BLaER1 treated with 17β-estradiol and CSF1 and Interleukin-3, amounts not matched to agents 10 nM and 100 nM (cell line): ENCODE measurements around the gene PSMD11.

ENCODE experiments used
- H3K27ac ChIP-seq, 11 experiments: shearing (Covaris generic); formaldehyde crosslinking; 2 replicates each; pipeline ENCODE4 v1.8.1; 2022
- H3K27me3 ChIP-seq, 11 experiments: shearing (Covaris generic); formaldehyde crosslinking; 2 replicates each; pipeline ENCODE4 v1.8.1; 2022
- H3K36me3 ChIP-seq, 11 experiments: shearing (Covaris generic); formaldehyde crosslinking; 2 replicates each; pipeline ENCODE4 v1.8.1; 2022
- H3K4me1 ChIP-seq, 10 experiments: shearing (Covaris generic); formaldehyde crosslinking; 2 replicates each; pipeline ENCODE4 v1.8.1; 2022
- H3K4me2 ChIP-seq, 11 experiments: shearing (Covaris generic); formaldehyde crosslinking; 2 replicates each; pipeline ENCODE4 v1.8.1; 2022
- H3K4me3 ChIP-seq, 10 experiments: shearing (Covaris generic); formaldehyde crosslinking; 2 replicates each; pipeline ENCODE4 v1.8.1; 2022
- H3K9ac ChIP-seq, 11 experiments: shearing (Covaris generic); formaldehyde crosslinking; 2 replicates each; pipeline ENCODE4 v1.8.1; 2022
- H3K9me3 ChIP-seq, 11 experiments: shearing (Covaris generic); formaldehyde crosslinking; replicated peaks in 1 of 11; 2 replicates each; pipeline ENCODE4 v1.8.1; 2022
- H4K20me1 ChIP-seq, 11 experiments: shearing (Covaris generic); formaldehyde crosslinking; 2 replicates each; pipeline ENCODE4 v1.8.1; 2022
- Cebpa-rat ChIP-seq, 11 experiments: shearing (Covaris generic); IDR thresholded peaks; 2 replicates each; pipeline ENCODE4 v1.8.1; 2022

Gene PSMD11

GRCh38 chr17:32485261-32486110 lies 41.2 kb downstream of the PSMD11 start:
- Histone ChIP-seq H4K20me1 (peaks cover 0 to 74% (median 50%) of the 10 kb centered on the region in 11 experiments; a peak in 21 of 22 replicates), H3K4me1 (peaks cover 10 to 61% (median 45%) of the 10 kb centered on the region in 10 experiments), H3K9ac (peak overlapping the region in 8 of 11 experiments; percentile 83 to 91 (median 88); a peak in 15 of 22 replicates), H3K9me3 (no peaks in the 10 kb centered on the region), H3K27me3 (no peaks in the 10 kb centered on the region), H3K36me3 (peaks cover 22 to 57% (median 51%) of the 10 kb centered on the region in 11 experiments), H3K27ac (peak overlapping the region in 8 of 11 experiments; percentile 79 to 88 (median 83); a peak in 16 of 22 replicates), H3K4me2 (peak overlapping the region; percentile 90 to 99 (median 94)), H3K4me3 (peak overlapping the region in 2 of 10 experiments; percentile 82 to 85; a peak in 3 of 20 replicates)
- TF ChIP-seq Cebpa-rat (IDR thresholded peaks at IDR 0.05): no peak

- Histone ChIP-seq H3K36me3 (peaks cover 15 to 52% (median 47%) of the 10 kb centered on the region in 11 experiments), H3K4me2 (peak overlapping the region; percentile 90 to 99 (median 94)), H3K27me3 (no peaks in the 10 kb centered on the region), H4K20me1 (peaks cover 0 to 67% (median 49%) of the 10 kb centered on the region in 11 experiments; a peak in 21 of 22 replicates), H3K4me3 (peak overlapping the region; percentile 70 to 88 (median 80)), H3K4me1 (peaks cover 12 to 66% (median 51%) of the 10 kb centered on the region in 10 experiments), H3K27ac (peak overlapping the region in 10 of 11 experiments; percentile 40 to 88 (median 82); a peak in 19 of 22 replicates), H3K9me3 (no peaks in the 10 kb centered on the region), H3K9ac (peak overlapping the region; percentile 76 to 91 (median 84))
- no peak for TF ChIP-seq Cebpa-rat (IDR thresholded peaks at IDR 0.05)
These were observed 41.9 kb downstream of the PSMD11 start for GRCh38 chr17:32486111-32486700.

GRCh38 chr17:32486701-32487472 lies 42.6 kb downstream of the PSMD11 start, which contains the start of gene CDK5R1:
Gene CDK5R1, plus strand, starts transcription at chr17:32486993. Its CDS starts 628 bp downstream, at chr17:32487621.
- Histone ChIP-seq H3K4me1 (peaks cover 18 to 73% (median 57%) of the 10 kb centered on the region in 10 experiments), H3K27ac (peak within 1 kb of the TSS in 10 of 11 experiments; percentile 40 to 88 (median 82); a peak in 19 of 22 replicates), H3K36me3 (peaks cover 8 to 48% (median 40%) of the 10 kb centered on the region in 11 experiments; a peak in 20 of 22 replicates), H3K4me2 (peak within 1 kb of the TSS; percentile 90 to 99 (median 94)), H3K9me3 (no peaks in the 10 kb centered on the region), H3K9ac (peak within 1 kb of the TSS; percentile 76 to 91 (median 84)), H4K20me1 (peaks cover 0 to 66% (median 54%) of the 10 kb centered on the region in 11 experiments; a peak in 21 of 22 replicates), H3K4me3 (peak within 1 kb of the TSS; percentile 70 to 88 (median 80)), H3K27me3 (no peaks in the 10 kb centered on the region)
- no peak for TF ChIP-seq Cebpa-rat (IDR thresholded peaks at IDR 0.05)

GRCh38 chr17:32487473-32488176 lies 43.3 kb downstream of the PSMD11 start:
- no peak for TF ChIP-seq Cebpa-rat (IDR thresholded peaks at IDR 0.05)
- Histone ChIP-seq H4K20me1 (peaks cover 0 to 62% (median 48%) of the 10 kb centered on the region in 11 experiments; a peak in 21 of 22 replicates), H3K4me2 (peak overlapping the region; percentile 90 to 99 (median 94)), H3K4me3 (peak overlapping the region; percentile 70 to 88 (median 80)), H3K27me3 (no peaks in the 10 kb centered on the region), H3K36me3 (peaks cover under 1 to 40% (median 32%) of the 10 kb centered on the region in 11 experiments; a peak in 19 of 22 replicates), H3K9me3 (no peaks in the 10 kb centered on the region), H3K4me1 (peaks cover 26 to 76% (median 63%) of the 10 kb centered on the region in 10 experiments), H3K9ac (peak overlapping the region; percentile 76 to 91 (median 84)), H3K27ac (peak overlapping the region in 9 of 11 experiments; percentile 56 to 88 (median 83); a peak in 17 of 22 replicates)

- Histone ChIP-seq H3K9ac (peak overlapping the region in 7 of 11 experiments; percentile 83 to 91 (median 88); a peak in 11 of 22 replicates), H3K4me2 (peak overlapping the region; percentile 90 to 99 (median 94)), H3K4me1 (peaks cover 31 to 78% (median 66%) of the 10 kb centered on the region in 10 experiments)
These were observed 43.9 kb downstream of the PSMD11 start for GRCh38 chr17:32488177-32488542.

GRCh38 chr17:32488604-32489180 lies 44.4 kb downstream of the PSMD11 start:
- Histone ChIP-seq H3K9me3 (no peaks in the 10 kb centered on the region), H3K4me3 (peak overlapping the region in 4 of 10 experiments; percentile 70 to 85 (median 82); a peak in 6 of 20 replicates), H3K4me1 (peaks cover 36 to 78% (median 69%) of the 10 kb centered on the region in 10 experiments), H4K20me1 (peaks cover 0 to 51% (median 37%) of the 10 kb centered on the region in 11 experiments; a peak in 19 of 22 replicates), H3K36me3 (peaks cover 0 to 35% (median 27%) of the 10 kb centered on the region in 11 experiments; a peak in 14 of 22 replicates), H3K27me3 (no peaks in the 10 kb centered on the region), H3K9ac (peak overlapping the region in 5 of 11 experiments; percentile 15 to 91 (median 89); a peak in 8 of 22 replicates), H3K27ac (no peak overlapping the region), H3K4me2 (peak overlapping the region in 10 of 11 experiments; percentile 10 to 99 (median 94); a peak in 18 of 22 replicates)
- TF ChIP-seq Cebpa-rat (IDR thresholded peaks at IDR 0.05): no peak

More at GRCh38 chr17:32488177-32488542, 43.9 kb downstream of the PSMD11 start:
- peaks cover 0 to 56% (median 42%) of the 10 kb centered on the region in 11 experiments; a peak in 21 of 22 replicates for H4K20me1 ChIP-seq
- H3K4me3 ChIP-seq: peak overlapping the region in 7 of 10 experiments; percentile 70 to 85 (median 79); a peak in 12 of 20 replicates
- no peak for TF ChIP-seq Cebpa-rat (IDR thresholded peaks at IDR 0.05)
- no peaks in the 10 kb centered on the region for H3K27me3 ChIP-seq
- peak overlapping the region in 1 of 11 experiments; percentile 85; a peak in 1 of 22 replicates for H3K27ac ChIP-seq
- no peaks in the 10 kb centered on the region for H3K9me3 ChIP-seq
- H3K36me3 ChIP-seq: peaks cover 0 to 36% (median 28%) of the 10 kb centered on the region in 11 experiments; a peak in 14 of 22 replicates
